Glutamatergic neuron (in vitro differentiated cells): ENCODE results near the gene VSIG10L2. TPM values are rescaled to one million over a fixed set of nuclear protein-coding genes. Genes with fewer than 3 reads are reported as not detected.
"Not testable (repeated sequence)": the region's sequence is repeated elsewhere in the genome, so short reads cannot be mapped to it uniquely, and the experiment has no call there.

Experiments used
- DNase-seq: peaks from one replicate; pipeline ENCODE4 v3.0.0; 2022
- H3K27ac Mint-ChIP-seq: one replicate; pipeline ENCODE4 v1.8.0; 2020; ENCODE audit warnings: mild to moderate bottlenecking, mixed read lengths, inconsistent platforms; ENCODE audit not compliant: unreplicated experiment
- H3K27me3 Mint-ChIP-seq: one replicate; pipeline ENCODE4 v1.8.0; 2020; ENCODE audit warnings: mild to moderate bottlenecking, moderate library complexity, mixed read lengths, inconsistent platforms; ENCODE audit not compliant: unreplicated experiment
- H3K36me3 Mint-ChIP-seq: one replicate; pipeline ENCODE4 v1.8.0; 2020; ENCODE audit warnings: mild to moderate bottlenecking, mixed read lengths, inconsistent platforms; ENCODE audit not compliant: unreplicated experiment
- H3K4me1 Mint-ChIP-seq: one replicate; pipeline ENCODE4 v1.8.0; 2020; ENCODE audit warnings: mild to moderate bottlenecking, low read depth, mixed read lengths, inconsistent platforms; ENCODE audit not compliant: unreplicated experiment
- H3K4me3 Mint-ChIP-seq: one replicate; pipeline ENCODE4 v1.8.0; 2020; ENCODE audit warnings: mild to moderate bottlenecking, mixed read lengths, inconsistent platforms; ENCODE audit not compliant: unreplicated experiment
- H3K9me3 Mint-ChIP-seq: one replicate; pipeline ENCODE4 v1.8.0; 2020; ENCODE audit warnings: mild to moderate bottlenecking, moderate library complexity, mixed read lengths, inconsistent platforms; ENCODE audit not compliant: unreplicated experiment
- total RNA-seq: library from RNA; stranded (reverse); fragmentation: NEBNext Ultra II Directional; extraction: Animal tissue kit (Norgen Biotek cat#: 25700); gene quantifications from one replicate; pipeline ENCODE4 v1.2.1, GENCODE V29; 2021; ENCODE audit not compliant: unreplicated experiment
- TF ChIP-seq, protein P1 (sequence below): fragments of 200-600 bp; sonication (generic); IDR thresholded peaks from one replicate; pipeline ENCODE4 v1.5.0; 2021; ENCODE audit not compliant: partially characterized antibody, unreplicated experiment

VSIG10L2 gene
- total RNA-seq, 1 donor from 2014 or later, result not detected

DNA sequence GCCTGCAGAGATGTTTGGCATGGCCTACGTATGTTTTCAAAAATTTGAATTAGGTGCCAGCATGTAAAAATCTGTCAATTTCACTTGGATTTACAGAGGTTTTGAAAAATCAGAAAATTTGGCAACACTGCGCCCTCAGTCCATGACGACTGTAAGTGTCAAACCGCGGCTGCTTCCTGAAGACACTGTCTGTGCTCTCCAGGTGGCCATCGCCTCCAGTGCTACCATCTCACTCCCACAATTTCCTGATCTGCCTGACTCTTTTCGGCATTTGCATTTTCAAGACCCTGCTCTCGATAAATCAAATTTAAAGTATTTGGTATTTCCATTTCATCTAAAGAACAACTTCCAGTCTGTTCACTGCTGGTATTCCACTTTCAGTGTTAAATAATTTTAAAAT, 34.6 kb downstream of the VSIG10L2 start:
- Mint-ChIP-seq H3K4me3 (no peak overlapping the region), H3K36me3 (peaks cover 5% of the 10 kb centered on the region), H3K27me3 (no peaks in the 10 kb centered on the region), H3K27ac (no peak overlapping the region), H3K4me1 (no peaks in the 10 kb centered on the region), H3K9me3 (no peaks in the 10 kb centered on the region)
- TF ChIP-seq, protein P1, sequence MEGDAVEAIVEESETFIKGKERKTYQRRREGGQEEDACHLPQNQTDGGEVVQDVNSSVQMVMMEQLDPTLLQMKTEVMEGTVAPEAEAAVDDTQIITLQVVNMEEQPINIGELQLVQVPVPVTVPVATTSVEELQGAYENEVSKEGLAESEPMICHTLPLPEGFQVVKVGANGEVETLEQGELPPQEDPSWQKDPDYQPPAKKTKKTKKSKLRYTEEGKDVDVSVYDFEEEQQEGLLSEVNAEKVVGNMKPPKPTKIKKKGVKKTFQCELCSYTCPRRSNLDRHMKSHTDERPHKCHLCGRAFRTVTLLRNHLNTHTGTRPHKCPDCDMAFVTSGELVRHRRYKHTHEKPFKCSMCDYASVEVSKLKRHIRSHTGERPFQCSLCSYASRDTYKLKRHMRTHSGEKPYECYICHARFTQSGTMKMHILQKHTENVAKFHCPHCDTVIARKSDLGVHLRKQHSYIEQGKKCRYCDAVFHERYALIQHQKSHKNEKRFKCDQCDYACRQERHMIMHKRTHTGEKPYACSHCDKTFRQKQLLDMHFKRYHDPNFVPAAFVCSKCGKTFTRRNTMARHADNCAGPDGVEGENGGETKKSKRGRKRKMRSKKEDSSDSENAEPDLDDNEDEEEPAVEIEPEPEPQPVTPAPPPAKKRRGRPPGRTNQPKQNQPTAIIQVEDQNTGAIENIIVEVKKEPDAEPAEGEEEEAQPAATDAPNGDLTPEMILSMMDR, result no peak
- no peak for DNase-seq

DNA sequence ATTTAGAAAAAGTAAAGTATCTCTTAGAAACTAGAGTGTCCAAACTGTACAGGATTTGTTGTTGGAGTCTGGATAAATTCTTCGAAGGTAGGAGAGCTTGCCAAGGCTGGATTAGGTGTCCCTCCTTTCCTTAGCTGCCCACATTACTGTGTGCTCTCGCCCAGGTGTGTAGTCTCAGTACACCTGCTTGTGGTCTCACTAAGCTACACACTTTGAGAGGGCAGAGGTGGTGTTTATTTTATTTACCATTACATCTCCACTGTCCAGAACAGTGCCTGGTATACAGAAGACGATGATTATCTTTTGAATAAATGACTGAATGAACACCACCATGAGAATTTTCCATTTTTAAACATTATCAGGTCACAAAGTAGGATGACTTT, 36.5 kb downstream of the VSIG10L2 start:
- Mint-ChIP-seq H3K36me3 (peaks cover 10% of the 10 kb centered on the region), H3K4me3 (no peak overlapping the region), H3K27ac (no peak overlapping the region), H3K4me1 (peaks cover 4% of the 10 kb centered on the region), H3K27me3 (no peaks in the 10 kb centered on the region), H3K9me3 (no peaks in the 10 kb centered on the region)
- DNase-seq, result no peak
- TF ChIP-seq, protein P1, result no peak

DNA sequence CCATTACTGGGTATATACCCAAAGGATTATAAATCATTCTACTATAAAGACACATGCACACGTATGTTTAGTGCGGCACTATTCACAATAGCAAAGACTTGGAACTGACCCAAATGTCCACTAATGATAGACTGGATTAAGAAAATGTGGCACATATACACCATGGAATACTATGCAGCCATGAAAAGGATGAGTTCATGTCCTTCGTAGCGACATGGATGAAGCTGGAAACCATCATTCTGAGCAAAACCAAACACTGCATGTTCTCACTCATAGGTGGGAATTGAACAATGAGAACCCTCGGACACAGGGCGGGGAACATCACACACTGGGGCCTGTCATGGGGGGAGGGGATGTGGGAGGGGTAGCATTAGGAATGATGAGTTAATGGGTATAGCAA, 40.1 kb downstream of the VSIG10L2 start:
- not testable (repeated sequence) for H3K4me1 Mint-ChIP-seq, H3K36me3 Mint-ChIP-seq, H3K27me3 Mint-ChIP-seq, DNase-seq, H3K4me3 Mint-ChIP-seq, H3K9me3 Mint-ChIP-seq, H3K27ac Mint-ChIP-seq

- Mint-ChIP-seq H3K27me3 (no peaks in the 10 kb centered on the region), H3K4me1 (peaks cover 4% of the 10 kb centered on the region), H3K27ac (no peak overlapping the region), H3K9me3 (no peaks in the 10 kb centered on the region), H3K4me3 (no peak overlapping the region), H3K36me3 (peaks cover 10% of the 10 kb centered on the region)
- TF ChIP-seq, protein P1, result no peak
- DNase-seq, result no peak
Observed at GRCh38 chr11:125987066-125987641, 41.3 kb downstream of the VSIG10L2 start.

DNA sequence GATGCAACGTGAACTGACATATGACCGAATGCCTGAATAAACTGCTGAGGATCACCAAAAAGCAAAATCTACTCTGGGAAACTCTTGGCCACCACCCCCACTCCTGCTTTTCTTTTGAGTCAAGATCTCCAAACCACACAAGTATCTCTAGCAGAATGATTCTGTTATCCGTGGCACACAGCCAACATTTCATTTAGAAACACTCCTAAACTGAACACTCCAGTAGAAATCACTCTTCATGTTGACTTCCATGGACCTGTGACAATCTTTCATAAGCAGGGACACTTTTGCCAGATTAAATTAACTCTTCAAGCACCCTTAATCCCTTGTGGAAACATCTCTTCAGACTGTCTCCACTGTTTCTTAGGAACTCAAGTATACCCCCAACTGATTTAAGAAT, 44.4 kb downstream of the VSIG10L2 start:
- TF ChIP-seq, protein P1, result no peak

GRCh38 chr11:125992893-125993292, 47.0 kb downstream of the VSIG10L2 start:
- Mint-ChIP-seq H3K36me3 (peaks cover 3% of the 10 kb centered on the region), H3K27ac (no peak overlapping the region), H3K27me3 (no peaks in the 10 kb centered on the region), H3K4me3 (no peak overlapping the region), H3K4me1 (no peaks in the 10 kb centered on the region), H3K9me3 (no peaks in the 10 kb centered on the region)
- TF ChIP-seq, protein P1, result no peak
- no peak for DNase-seq

More for the DNA sequence above, 44.4 kb downstream of the VSIG10L2 start:
- Mint-ChIP-seq H3K27ac (no peak overlapping the region), H3K4me3 (no peak overlapping the region), H3K4me1 (peaks cover 4% of the 10 kb centered on the region), H3K9me3 (no peaks in the 10 kb centered on the region), H3K27me3 (no peaks in the 10 kb centered on the region), H3K36me3 (peaks cover 5% of the 10 kb centered on the region)
- no peak for DNase-seq
